HG03354 (cell line): ENCODE data around the gene ITGA5.

ENCODE experiments used
- ATAC-seq: cut with Tn5 transposase; IDR thresholded peaks from one replicate; pipeline ENCODE4 v1.9.1; 2021; ENCODE audit warnings: mild to moderate bottlenecking; ENCODE audit not compliant: unreplicated experiment, poor library complexity, severe bottlenecking

ITGA5 gene

DNA sequence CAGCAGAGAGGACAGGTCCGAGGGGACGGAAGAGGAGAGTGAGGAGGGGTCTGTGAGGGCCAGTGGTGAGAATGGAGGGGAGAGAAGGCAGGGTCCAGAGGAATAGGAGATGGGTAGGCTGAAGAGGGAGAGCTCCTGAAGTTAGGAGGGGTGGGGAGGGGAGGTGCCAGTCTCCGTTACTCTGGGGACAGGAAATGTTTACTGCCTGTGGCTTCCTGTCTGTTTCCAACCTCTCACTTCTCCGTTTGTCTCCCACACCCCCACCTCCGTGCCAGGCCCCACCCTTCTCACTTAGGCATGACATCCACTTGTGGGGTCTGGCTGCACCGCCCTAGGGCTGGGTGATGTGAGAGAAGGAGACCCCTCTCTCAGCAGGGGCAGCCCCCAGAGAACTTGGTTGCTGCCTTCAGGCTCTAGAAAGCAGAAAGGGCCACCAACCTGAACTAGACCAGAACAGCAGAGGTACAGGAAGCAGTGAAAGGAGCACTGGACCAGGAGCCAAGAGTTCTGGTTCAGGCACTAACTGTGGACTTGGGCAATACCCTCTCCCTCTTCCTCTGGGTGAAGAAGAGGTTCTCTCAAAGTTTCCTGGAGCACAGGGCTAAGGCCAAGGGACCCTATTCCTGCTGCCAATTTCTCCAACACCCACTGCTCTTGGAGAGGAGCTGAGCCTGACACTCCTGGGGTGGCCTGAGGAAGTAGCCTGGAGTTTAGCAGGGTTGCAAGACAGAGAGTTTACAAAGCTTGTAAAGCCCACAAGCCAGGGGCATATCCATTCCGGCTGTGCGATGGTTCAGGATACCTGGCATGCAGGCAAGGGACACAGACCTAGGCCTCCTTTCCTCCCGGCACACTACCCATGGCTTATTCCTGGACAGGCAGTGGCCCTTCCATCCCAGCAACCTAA is 5.5 kb downstream of the ITGA5 start:
- ATAC-seq: peak; percentile 69

DNA sequence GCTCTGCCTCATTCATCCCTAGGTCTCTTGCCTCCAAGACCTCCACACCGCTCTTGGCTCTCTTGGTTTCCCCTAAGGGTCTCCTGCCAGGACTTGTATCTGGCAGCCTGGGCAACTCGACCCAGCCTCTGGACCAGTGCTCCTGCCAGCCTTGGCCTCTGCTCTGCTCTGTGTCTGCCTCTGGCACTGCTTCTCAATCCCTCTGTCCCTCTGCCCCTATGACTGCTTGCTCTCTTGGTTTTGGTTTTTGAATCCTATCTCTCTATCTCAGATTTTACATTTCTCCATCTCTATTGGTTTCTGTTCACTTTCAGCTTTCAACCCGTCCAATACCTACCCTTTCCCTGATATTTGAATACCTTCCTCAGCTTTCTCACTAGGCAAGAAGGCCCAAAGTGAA is 6.3 kb downstream of the ITGA5 start:
- peak; percentile 51 for ATAC-seq

DNA sequence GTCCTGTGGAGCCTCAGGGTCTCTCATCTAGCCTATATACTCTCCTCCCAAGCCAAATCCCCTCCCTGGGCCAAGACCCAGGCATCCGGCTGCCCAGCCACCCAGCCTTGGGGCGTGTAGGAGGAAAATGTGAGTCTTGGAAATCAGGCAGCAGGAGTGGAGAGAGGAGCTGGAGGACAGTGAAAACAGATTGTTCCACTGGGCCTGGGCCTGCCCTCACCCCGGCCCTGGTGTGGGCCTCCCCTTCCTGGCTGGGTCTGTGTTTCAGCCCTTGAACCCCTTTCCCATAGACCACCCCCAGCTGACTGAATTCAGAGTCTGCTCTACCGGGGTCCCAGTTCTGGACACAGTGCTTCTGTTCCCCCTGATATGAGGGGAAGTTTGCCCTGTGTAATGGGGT is 6.7 kb downstream of the ITGA5 start:
- ATAC-seq: no peak

DNA sequence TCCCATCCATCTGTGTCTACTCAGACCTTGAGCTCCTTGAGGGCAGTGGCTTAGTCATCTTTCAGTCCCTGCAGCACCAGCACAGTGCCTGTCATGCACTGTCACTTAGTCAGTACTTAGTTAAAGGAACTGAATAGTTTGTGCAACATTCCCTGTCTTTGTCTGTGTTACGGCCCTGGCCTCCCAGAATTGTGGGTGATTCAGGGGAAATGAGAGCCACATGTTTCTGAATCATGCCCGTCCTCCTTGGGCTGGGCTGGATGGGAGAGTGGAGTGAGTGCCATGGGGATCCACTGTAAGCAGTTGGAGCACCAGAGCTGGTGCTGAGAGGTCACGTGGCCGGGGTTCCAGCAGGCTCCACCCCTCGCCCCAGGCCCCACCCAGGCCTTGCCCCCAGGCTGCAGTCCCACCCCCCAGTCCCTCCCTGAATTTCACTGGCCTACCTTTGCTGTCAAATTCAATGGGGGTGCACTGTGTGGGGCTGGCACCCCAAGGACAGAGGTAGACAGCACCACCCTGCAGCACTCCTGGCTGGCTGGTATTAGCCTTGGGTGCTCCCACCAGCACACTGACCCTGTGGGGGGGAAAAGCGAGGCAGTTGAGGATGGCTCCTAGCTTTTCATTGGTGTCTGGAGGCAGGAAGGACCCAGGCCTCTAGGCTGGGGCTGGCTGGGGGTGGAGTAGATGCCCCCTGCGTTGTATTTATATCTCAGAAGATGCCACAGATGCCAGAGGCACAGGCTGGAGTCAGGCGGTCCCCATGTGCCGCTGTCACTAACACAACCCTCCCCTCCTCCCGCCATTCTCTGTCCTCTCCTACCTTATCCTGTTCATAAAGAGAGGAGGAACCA is 7.5 kb downstream of the ITGA5 start:
- ATAC-seq: no peak

DNA sequence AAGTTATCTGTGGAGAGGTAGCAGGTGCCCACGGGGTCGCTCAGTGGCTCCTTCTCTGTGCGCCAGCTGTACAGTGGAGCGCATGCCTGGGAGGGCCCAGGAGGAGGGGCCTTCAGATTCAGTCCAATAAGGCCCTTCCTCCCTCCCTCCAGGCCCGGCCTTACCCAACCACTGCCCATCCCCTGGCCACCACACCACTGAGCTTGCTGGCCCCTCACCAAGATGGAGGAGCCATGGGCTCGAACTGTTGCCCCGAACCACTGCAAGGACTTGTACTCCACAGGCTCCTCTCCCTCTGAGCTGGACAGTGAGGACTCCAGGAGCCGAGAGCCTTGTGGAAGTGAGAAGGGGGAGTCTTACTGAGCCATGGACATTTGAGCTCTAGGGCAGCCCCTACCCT is 9.8 kb downstream of the ITGA5 start:
- ATAC-seq: no peak

DNA sequence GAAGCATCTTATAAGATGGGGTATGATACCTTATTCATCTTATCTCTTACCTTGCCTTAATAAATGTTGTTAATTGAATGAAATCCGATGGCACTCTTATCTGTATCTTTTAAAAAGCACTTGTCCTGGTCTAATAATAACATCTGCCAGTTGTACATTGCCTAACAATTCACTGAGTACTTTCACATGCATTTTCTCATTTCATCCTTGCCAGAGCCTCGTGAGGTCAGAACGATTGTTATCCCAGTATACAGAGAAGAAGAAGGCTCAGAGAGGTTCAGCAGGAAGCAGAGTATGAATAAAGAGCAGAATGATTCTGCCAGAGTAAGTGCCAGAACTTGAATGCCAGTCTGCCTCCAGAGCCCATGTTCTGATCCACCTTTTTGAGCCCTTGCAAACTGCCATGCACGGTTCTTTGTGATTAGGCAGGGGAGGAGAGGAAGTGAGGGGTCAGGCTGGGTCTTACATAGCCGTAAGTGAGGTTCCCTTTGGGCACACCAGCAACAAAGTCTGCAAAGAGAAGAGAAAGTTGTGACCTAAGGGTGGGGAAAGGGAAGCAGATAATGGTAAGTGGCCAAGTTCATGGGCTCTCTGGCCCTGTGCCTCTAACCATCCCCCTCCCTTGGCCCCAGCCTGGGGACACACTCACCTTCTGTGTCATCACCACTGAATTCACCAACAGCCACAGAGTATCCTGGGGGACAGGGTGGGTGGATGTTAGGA is 11.7 kb downstream of the ITGA5 start:
- ATAC-seq: no peak

DNA sequence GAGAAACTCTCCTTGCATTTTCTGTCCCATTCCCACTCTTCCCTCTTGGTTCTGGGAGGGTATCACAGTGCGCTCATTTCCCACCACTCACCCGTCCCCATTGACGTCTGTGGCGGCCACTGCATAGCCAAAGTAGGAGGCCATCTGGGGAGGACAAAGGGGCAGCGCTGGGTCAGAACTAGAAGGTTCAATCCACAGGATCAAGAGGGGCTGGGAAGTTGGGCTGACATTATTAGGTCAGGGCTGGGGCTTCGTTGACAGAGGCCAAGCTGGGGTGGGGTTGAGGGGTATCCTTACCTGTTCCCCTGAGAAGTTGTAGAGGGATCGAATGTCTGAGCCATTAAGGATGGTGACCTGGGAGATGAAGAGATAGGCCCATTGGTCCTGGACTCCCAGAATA is 13.5 kb downstream of the ITGA5 start:
- no peak for ATAC-seq

DNA sequence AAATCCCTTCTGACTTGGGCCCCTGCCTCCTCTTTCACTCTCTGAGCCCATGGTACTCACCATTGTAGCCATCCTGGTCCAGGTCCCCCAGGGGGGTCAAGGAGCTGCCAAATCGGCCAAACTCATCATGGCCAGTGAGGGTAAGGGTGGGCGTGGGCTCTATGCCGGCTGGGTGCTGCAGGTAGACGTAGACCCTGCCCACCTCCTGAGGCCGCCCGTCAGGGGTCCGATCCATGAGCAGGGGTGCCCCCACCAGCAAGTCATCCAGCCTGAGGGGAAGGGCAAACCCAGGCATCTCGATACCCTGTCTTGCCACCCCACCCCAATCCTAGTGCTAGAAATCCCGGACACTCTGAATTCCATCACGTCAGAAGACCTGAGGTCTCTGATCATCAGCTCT is 14.0 kb downstream of the ITGA5 start:
- ATAC-seq: no peak

DNA sequence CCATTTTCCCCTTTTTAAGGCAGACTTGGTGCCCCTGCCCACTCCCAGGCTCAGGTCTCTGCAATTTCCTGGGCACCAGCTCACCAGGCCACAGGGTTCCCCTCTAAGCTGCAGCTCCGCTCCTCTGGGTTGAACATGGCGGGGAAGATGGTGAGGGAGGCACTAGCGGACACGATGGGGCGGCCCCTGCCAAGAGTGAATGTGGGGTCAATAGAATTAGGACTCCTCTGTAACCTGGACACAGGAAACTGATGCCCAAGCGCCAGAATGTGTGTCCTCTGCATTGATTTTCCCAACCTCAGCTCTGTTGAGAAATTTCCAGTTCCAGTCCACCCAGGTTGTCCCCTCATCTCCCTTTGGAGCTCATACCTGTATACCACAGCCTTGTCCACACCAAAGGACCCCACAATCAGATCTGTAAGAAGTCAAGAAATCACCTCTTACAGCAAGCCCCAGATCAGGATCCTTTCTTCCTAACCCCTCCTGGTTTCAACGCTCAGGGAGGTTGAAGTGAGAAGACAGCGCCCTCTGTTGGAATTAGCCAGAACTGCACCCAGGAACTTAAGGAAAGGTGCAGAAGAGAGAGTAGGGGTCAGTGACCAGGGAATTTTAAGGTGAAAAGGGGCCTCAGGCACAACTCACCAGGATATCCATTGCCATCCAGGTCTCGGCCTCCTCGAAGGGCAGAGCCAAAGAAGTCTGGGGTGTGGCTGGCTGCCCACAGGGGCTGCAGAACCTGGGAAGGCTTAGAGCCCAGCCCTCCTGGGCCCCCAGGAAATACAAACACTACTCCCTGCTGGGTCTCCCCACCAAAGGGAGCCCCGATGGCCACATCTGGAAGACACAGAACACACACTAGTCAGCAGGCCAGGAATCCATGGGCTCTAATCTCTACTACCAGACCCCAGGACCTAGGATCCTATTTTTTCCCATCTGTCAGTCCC is 14.7 kb downstream of the ITGA5 start:
- ATAC-seq: no peak

DNA sequence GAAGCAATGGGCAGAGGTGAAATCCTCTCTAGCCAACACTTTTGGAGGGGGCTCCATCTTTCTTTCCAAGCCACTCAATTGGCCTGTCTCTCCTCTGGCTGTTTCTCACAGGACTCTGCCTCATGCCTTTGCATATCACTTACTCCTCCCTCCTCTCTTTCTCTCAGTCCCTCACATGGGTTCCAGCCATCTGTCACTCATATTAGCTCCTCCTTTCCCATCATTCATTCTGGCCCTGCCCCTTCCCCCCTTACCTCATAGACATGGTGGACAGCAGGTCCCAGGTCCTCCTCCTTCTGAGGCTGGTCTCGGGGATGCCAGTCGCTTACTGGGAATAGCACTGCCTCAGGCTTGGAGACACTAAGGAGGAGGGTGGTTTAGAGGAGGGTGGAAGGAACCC is 17.9 kb downstream of the ITGA5 start:
- ATAC-seq: no peak

DNA sequence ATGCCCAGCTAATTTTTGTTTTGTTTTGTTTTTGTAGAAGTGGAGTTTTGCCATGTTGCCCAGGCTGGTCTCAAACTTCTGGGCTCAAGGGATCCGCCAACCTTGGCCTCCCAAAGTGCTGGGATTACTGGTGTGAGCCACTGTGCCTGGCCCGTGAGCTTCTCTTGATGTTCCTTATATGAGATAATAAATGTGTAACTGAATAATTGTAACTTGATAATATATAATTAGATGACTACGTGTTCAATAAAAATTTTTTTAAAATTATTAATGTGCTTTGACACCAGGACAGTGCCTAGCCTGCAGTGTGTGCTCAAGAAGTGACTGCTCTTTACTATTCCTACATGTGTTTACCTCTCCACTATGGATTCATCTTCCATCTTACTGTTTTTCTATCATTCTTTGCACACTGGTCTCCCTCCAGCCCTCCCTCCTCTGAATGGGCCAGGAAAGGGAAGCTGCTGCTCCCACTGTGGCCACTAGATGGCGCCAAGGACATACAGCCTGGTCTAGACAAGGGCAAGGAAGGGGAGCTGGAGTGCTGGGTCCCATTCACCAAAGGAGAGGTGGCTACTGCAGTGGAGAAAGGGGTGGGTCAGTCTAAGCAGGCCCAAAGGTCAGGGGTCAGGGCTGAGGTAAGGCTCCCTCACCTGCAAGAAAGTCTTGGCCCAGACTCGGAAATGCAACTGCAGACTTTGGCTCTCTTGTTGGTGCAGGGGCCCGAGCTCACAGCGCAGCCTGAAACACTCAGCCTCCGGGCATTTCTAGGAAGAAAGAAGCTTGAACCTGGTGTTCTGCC is 19.9 kb downstream of the ITGA5 start:
- peak; percentile 88 for ATAC-seq

DNA sequence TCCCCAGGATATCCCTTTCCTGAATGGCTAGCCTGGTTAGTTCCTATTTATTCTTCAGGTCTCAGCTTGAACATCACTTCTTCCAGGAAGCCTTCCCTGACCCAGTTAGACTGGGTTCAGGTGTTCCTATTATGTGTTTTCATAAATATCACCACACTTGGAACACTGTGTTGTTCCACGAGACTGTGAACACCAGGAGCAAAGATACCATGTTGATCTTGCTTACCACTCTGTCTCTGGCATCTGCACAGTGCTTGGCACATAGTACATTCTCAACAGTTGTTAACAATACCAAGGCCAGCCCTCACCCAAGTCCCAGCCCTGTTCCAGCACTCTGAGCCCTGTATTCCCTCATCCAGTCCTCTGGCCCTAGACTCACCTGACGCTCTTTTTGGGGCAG is 20.8 kb downstream of the ITGA5 start:
- ATAC-seq: no peak

DNA sequence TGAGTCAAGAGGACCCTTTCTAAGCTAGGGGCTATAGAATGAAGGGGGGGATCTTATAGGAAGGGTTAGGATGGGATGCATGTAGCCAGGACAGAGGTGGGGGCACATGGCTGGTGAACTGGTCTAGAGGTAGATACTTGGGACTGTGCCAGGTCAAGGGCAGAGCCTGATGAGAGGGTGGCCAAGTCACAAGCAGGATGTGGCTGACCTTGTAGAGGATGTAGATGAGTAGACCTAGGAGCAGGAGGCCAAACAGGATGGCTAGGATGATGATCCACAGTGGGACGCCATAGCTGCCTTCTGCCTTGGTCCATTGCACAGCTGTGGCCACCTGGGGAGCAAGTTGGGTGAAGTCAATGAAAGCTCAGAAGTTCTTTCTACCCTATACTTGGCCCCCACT is 21.9 kb downstream of the ITGA5 start:
- no peak for ATAC-seq

DNA sequence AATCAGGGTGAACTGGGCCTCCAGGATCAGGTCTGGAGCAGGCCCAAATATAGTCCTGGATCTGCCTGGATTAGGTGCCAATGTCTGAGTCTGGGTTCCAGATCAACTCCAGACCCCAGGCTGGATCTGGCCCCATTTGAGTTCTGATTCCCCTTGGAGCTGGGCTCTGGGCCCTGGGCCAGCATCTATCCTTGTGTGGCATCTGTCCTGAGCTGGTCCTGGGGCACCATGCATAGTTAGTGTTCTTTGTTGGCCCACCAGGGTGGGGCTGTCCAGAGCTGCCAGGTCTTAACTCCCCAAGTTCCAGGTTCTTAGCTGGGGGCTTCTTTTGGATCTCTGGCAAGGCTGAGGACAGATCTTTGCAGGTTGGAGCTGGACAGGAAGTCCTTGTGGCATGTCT is 23.5 kb downstream of the ITGA5 start:
- no peak for ATAC-seq

DNA sequence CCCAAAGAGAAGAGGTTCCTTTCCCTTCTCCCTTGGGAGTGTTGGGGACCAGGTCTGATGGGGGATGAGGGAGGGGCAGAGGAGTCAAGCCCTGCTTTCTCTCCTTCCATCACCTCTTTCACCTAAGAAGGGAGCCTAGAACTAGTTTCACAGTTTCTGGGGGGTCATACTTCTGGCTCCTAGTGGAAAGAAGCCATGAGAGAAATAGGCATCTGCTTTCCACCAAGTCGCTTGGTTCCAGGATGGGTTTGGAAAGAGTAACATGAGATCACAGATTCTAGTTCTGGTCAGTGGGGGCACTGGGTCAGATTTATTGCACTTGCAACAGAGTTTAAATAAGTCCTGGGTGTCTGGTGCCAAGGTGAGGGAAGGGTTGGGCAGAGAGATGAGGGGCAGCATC is 24.1 kb downstream of the ITGA5 start:
- ATAC-seq: no peak

DNA sequence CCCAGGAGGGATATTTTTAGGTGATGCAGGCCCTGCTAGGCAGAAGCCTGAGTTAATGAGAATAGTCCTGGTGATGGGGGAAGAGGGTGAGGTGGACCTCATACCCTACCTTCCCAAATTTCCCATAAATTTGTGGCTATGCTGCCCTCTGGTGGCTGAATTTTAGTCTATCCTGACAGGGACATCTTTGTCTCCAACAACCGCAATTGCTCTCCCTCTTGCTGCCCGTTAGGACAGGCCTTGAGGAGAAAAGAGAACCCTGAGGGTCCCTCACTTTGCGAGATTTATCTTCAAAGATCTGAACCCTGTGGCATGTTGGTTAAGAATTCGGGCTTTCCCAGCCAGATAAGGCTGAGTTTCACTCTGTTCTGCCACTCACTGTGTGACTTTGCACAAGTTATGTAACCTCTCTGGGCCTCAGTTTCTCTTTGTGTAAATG is 24.8 kb downstream of the ITGA5 start:
- no peak for ATAC-seq

DNA sequence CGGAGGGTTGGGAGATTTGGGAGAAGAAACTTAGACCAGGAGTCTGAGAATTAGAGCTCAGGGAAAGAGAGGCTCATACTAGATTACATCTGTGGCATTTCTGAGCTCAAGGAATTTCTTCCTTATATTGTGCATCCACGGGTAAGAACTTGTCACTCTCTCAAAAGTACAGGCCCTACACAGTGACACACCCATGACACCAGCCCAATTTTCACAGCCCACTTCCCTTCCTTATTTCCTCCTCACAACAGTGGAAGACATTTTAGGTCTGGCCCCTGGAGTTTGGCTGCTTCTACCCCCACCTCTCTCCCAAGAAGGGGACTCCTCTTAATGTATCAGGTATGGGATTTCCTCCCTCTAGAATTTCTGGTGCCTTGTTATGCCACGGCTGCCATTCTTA is 25.3 kb downstream of the ITGA5 start:
- ATAC-seq: no peak

DNA sequence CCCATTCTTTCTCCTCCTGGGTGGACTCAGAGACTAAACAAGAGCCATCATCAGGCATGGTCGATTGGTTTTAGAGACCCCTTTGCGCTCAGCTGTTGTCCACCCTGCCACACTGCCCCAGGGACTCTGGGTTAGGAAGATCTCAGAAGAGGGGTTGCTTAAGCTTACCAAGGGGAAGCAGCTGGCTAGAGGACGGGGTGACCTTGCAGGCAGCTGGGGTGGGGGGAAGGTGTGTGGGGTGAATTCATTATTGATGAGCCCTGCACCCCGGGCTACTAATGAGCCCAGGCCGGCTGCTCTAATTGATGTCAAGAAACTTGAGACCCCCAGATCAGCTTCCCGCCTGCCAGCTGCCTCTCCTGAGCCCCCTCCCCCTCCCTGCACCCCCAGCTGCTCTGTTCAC is 25.9 kb downstream of the ITGA5 start:
- no peak for ATAC-seq
